MM.1S (cell line): ENCODE measurements around the gene ARHGAP26.

Experiments used
- EZH2 ChIP-seq: fragments of 300-600 bp; sonication (generic); optimal IDR thresholded peaks from 2 replicates; pipeline ENCODE3; 2017; ENCODE audit warnings: low read depth, mild to moderate bottlenecking, antibody characterized with exemption, low read length, mixed read lengths
- EZH2phosphoT487 ChIP-seq: fragments of 300-600 bp; sonication (generic); IDR thresholded peaks from 2 replicates; pipeline ENCODE4 v1.6.1; 2018; ENCODE audit warnings: antibody characterized with exemption, low read length
- TF ChIP-seq, protein P1 (sequence below): fragments of 300-600 bp; sonication (generic); IDR thresholded peaks from 2 replicates; pipeline ENCODE4 v1.5.1; 2016; ENCODE audit warnings: antibody characterized with exemption, low read length, mixed read lengths

GRCh38 chr5:143140492-143141203 is 370.5 kb downstream of the ARHGAP26 start:
- TF ChIP-seq, protein P1, sequence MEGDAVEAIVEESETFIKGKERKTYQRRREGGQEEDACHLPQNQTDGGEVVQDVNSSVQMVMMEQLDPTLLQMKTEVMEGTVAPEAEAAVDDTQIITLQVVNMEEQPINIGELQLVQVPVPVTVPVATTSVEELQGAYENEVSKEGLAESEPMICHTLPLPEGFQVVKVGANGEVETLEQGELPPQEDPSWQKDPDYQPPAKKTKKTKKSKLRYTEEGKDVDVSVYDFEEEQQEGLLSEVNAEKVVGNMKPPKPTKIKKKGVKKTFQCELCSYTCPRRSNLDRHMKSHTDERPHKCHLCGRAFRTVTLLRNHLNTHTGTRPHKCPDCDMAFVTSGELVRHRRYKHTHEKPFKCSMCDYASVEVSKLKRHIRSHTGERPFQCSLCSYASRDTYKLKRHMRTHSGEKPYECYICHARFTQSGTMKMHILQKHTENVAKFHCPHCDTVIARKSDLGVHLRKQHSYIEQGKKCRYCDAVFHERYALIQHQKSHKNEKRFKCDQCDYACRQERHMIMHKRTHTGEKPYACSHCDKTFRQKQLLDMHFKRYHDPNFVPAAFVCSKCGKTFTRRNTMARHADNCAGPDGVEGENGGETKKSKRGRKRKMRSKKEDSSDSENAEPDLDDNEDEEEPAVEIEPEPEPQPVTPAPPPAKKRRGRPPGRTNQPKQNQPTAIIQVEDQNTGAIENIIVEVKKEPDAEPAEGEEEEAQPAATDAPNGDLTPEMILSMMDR, result no peak
- TF ChIP-seq EZH2phosphoT487, result no peak
- no peak for TF ChIP-seq EZH2
